Panc1 (cell line): ENCODE data around the gene CEP120. TPM values are rescaled to one million over a fixed set of nuclear protein-coding genes. Genes with fewer than 3 reads are reported as not detected.

Experiments used
- ATAC-seq: fragments of 200-7000 bp; cut with Tn5 transposase; 2 replicates; pipeline ENCODE4 v1.9.1; 2020; ENCODE audit warnings: mild to moderate bottlenecking, moderate library complexity
- Bru-seq: library from RNA; stranded (reverse); fragments of 400-500 nt; gene quantifications from one replicate; lab custom pipeline; 2021; lab: Mats Ljungman, UMichigan
- BruChase-seq, 2 experiments: library from RNA; stranded (reverse); fragments of 400-500 nt; gene quantifications; one replicate each; lab custom pipeline; 2021; lab: Mats Ljungman, UMichigan
- BruUV-seq: library from RNA; stranded (reverse); fragments of 400-500 nt; replicated peaks from 2 replicates; lab custom pipeline; 2021; lab: Mats Ljungman, UMichigan
- CTCF ChIA-PET: fragments of 300-600 bp; sonication (Branson Sonifier 250); formaldehyde crosslinking; loops from one replicate; lab custom pipeline; 2022; ENCODE audit warnings: antibody characterized with exemption; lab: Charles Lee
- POLR2A ChIA-PET: fragments of 300-600 bp; sonication (Branson Sonifier 250); formaldehyde crosslinking; loops from one replicate; lab custom pipeline; 2022; ENCODE audit warnings: antibody characterized with exemption; lab: Charles Lee
- DNase-seq: peaks from one replicate; pipeline ENCODE4 v3.0.0-alpha.2; 2010; ENCODE audit warnings: low read depth, low spot score
- H3K27ac ChIP-seq: 2 replicates; pipeline ENCODE4 v1.5.1; 2011; ENCODE audit warnings: mild to moderate bottlenecking, low read length, inconsistent platforms
- H3K27me3 ChIP-seq: fragments of 200-500 bp; sonication (Bioruptor generic); 2 replicates; pipeline ENCODE4 v1.6.0; 2014; ENCODE audit warnings: low read length, inconsistent platforms; ENCODE audit not compliant: control insufficient read depth, insufficient read depth
- H3K36me3 ChIP-seq: fragments of 200-500 bp; sonication (Bioruptor generic); 2 replicates; pipeline ENCODE4 v1.5.1; 2014; ENCODE audit warnings: inconsistent platforms, mild to moderate bottlenecking, low read length, moderate library complexity; ENCODE audit not compliant: control insufficient read depth, insufficient read depth
- H3K4me1 ChIP-seq: 2 replicates; pipeline ENCODE4 v1.5.1; 2011; ENCODE audit warnings: inconsistent platforms, mild to moderate bottlenecking, low read length, moderate library complexity; ENCODE audit not compliant: control insufficient read depth, insufficient read depth
- H3K4me3 ChIP-seq, 2 experiments: 2 replicates each; pipeline ENCODE4 v1.5.1; 2011 to 2012; ENCODE audit warnings: low read depth in 2 of 2, low read length in 2 of 2, mild to moderate bottlenecking in 2 of 2, inconsistent platforms in 1 of 2, moderate library complexity in 1 of 2
- H3K9me3 ChIP-seq: fragments of 200-500 bp; sonication (Bioruptor generic); 2 replicates; pipeline ENCODE4 v1.5.1; 2014; ENCODE audit warnings: low read depth, mild to moderate bottlenecking, inconsistent platforms, low read length, moderate library complexity; ENCODE audit not compliant: control insufficient read depth, insufficient read depth
- POLR2AphosphoS5 ChIP-seq: IDR thresholded peaks from 2 replicates; pipeline ENCODE4 v1.6.1; 2012; ENCODE audit warnings: mild to moderate bottlenecking, low read depth, low read length, moderate library complexity
- SIN3A ChIP-seq: IDR thresholded peaks from 2 replicates; pipeline ENCODE4 v1.6.1; 2012; ENCODE audit warnings: low read depth, mild to moderate bottlenecking, low read length, moderate library complexity, borderline replicate concordance; ENCODE audit not compliant: insufficient read depth
- TCF7L2 ChIP-seq: IDR thresholded peaks from 2 replicates; pipeline ENCODE4 v1.6.1; 2011; ENCODE audit warnings: mild to moderate bottlenecking, low read depth, low read length, inconsistent platforms
- in situ Hi-C: cut with HindIII; loops from 2 replicates; pipeline ENCODE4 v1.10.0; 2016; ENCODE audit warnings: low sequenced_read_pairs, low pct_unique_long_range_greater_than_20kb
- intact Hi-C: fragments of 100-400 bp; cut with micrococcal nuclease; formaldehyde crosslinking; loops from one replicate; pipeline ENCODE4 v1.10.0; 2022; ENCODE audit not compliant: unreplicated experiment
- long read RNA-seq: library from polyadenylated mRNA; unstranded; transcript quantifications from one replicate; pipeline ENCODE4 v2.0.0, GENCODE V29; 2021; ENCODE audit not compliant: unreplicated experiment
- polyA plus RNA-seq: library from polyadenylated mRNA; unstranded; fragments of >200 nt; gene quantifications from one replicate; pipeline ENCODE4 v1.2.1, GENCODE V29; 2012; ENCODE audit warnings: missing spikeins; ENCODE audit not compliant: insufficient read length
- total RNA-seq: library from RNA; stranded (reverse); gene quantifications from one replicate; pipeline ENCODE4 v1.2.1, GENCODE V29; 2021; ENCODE audit not compliant: unreplicated experiment
- TF ChIP-seq, protein P1 (sequence below): fragments of 450-650 bp; IDR thresholded peaks from 2 replicates; pipeline ENCODE4 v1.5.1; 2017; ENCODE audit warnings: mild to moderate bottlenecking
- TF ChIP-seq, protein P2 (sequence below), 2 experiments: IDR thresholded peaks; 2 replicates each; pipeline ENCODE4 v1.6.1; 2011 to 2012; ENCODE audit warnings: low read depth in 2 of 2, control low read depth in 1 of 2, low read length in 1 of 2, mild to moderate bottlenecking in 1 of 2, moderate library complexity in 1 of 2; ENCODE audit not compliant: insufficient read depth in 1 of 2

CEP120 gene
- 20.1 TPM for total RNA-seq
- polyA plus RNA-seq, result 8.4 TPM
- percentile 72 among the genes with signal in this experiment for Bru-seq, nascent RNA
- BruChase-seq, experiment 1, labeled RNA remaining after a 2-hour chase, result percentile 68 among the genes with signal in this experiment
- percentile 69 among the genes with signal in this experiment for BruChase-seq, experiment 2, labeled RNA remaining after a 6-hour chase
- long read RNA-seq, full-length matches to known transcripts, result 26 of 49 reads
- long read RNA-seq, partial matches to known transcripts, result 4 of 49 reads
- long read RNA-seq, other reads (novel, unspliced or antisense), result 19 of 49 reads

DNA sequence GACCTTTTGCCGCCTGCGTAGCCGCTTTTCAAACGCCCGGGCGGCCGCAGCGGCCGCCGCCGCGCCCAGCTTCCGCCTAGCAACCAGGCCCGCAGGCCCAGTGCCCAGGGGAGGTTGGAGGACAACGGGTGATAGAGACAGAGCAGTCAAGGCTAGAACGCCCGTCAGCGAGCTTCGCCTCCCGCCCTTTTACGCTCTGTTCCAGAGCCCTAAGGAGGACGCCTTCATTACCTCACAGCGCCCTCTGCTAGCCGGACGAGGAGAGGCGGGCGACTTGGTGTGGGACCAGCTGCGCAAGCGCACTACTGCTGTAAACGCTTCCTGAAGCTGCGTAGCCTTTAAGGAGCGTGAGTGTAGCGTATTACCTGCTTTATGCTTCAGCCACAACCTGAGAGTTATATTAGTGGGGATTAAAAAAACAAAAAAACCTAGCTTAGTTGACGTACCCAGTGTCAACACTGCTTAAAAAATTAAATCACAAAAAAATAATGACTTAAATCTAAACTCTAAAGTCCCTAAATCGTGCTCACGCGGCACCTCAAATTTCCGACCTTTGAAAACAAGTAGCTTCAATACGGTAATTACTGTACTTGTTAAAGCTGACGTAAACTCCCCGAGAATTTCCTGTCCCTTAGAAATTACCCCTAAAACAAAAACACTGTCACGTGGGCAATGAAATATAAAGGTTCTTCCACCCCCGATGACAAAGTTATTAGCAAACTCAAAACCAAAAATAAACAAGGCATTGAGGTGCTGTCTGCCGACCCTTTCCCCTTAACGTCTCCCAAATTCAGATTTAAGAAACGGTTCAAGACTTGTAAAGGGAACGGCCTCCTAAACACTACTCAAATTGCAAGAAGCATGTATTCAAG is at the start of gene CEP120:
TSS of gene CEP120 (minus strand) at position 126 of the 872 bp plus-strand sequence. CDS start 405 bp downstream, outside the sequence.
- intact Hi-C loops (loop anchor here (1.0 to 10.0 kb wide), 3 partner anchors 89 to 191 kb away; partner anchors contain the start of gene CSNK1G3), in situ Hi-C loops (no loop called here)
- DNase-seq (peak; percentile 98), ATAC-seq (peak; percentile 99)
- Histone ChIP-seq H3K36me3 (no peaks in the 10 kb centered on the region; the same call in 1 of the 2 replicates), H3K4me3 (peak within 1 kb of the TSS; percentile 94 to 97), H3K9me3 (no peaks in the 10 kb centered on the region), H3K4me1 (peaks cover 19% of the 10 kb centered on the region), H3K27ac (peak within 1 kb of the TSS; percentile 97), H3K27me3 (no peaks in the 10 kb centered on the region)
- CTCF ChIA-PET, result interaction anchor here (0.5 to 1.8 kb wide), 5 partner anchors 18 to 1046 kb away, joined by 3 to 9 read pairs (median 4); no protein-coding TSS in a partner anchor
- no TSS peak for BruUV-seq
- POLR2A ChIA-PET, result interaction anchor here (0.5 to 0.7 kb wide), 2 partner anchors 87 to 112 kb away, joined by 3 to 9 read pairs; no protein-coding TSS in a partner anchor
- TF ChIP-seq TCF7L2, result no peak; the same call in none of the 2 replicates
- TF ChIP-seq, protein P1, sequence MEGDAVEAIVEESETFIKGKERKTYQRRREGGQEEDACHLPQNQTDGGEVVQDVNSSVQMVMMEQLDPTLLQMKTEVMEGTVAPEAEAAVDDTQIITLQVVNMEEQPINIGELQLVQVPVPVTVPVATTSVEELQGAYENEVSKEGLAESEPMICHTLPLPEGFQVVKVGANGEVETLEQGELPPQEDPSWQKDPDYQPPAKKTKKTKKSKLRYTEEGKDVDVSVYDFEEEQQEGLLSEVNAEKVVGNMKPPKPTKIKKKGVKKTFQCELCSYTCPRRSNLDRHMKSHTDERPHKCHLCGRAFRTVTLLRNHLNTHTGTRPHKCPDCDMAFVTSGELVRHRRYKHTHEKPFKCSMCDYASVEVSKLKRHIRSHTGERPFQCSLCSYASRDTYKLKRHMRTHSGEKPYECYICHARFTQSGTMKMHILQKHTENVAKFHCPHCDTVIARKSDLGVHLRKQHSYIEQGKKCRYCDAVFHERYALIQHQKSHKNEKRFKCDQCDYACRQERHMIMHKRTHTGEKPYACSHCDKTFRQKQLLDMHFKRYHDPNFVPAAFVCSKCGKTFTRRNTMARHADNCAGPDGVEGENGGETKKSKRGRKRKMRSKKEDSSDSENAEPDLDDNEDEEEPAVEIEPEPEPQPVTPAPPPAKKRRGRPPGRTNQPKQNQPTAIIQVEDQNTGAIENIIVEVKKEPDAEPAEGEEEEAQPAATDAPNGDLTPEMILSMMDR, result peak; percentile 92
- peak; percentile 87 for TF ChIP-seq POLR2AphosphoS5

DNA sequence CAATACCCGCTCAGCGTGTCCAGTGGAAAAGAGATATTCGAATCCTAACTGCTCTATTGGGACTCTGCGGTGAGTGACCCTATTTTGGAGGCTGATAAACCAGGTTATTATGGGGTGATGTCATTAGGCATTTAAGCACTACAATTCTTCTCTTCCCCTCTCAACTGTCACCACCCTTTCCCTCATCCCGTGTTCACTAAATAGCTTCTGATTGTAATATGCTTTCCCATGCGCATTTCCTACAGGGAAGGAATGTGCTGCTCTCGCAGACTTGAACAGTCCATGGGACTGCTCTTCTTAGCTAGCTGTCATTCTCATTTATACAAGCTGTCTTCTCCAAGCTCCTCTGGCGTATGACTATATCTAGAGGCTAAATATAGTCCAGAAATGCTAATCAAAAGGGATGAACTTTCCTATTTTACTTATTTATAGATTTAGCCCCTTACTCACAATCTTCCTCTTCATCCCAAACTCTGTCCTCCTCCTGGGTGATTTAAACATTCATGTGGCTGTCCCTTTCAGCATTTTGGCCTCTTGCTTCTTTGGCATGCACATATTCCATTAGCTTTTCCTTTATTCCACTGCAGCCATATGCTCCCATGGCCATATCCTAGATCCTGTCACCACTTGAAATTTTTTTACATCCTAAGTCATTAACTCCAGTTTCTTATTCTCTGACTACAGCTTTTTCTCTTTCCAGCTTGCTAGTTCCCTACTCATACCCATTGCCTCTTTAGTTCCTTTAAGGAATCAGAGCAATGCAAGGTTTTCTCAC is 49.1 kb upstream of the CEP120 start:
- BruUV-seq, result no TSS peak
- ATAC-seq (no peak), DNase-seq (no peak)
- peaks cover 5% of the 10 kb centered on the region; the same call in 1 of the 2 replicates for H3K27me3 ChIP-seq
- no peak overlapping the region for H3K4me3 ChIP-seq
- TF ChIP-seq POLR2AphosphoS5, result no peak
- TF ChIP-seq SIN3A, result no peak
- H3K4me1 ChIP-seq, result no peaks in the 10 kb centered on the region
- ChIA-PET CTCF (no interaction called here), POLR2A (no interaction called here)
- H3K9me3 ChIP-seq, result no peaks in the 10 kb centered on the region
- no peak overlapping the region for H3K27ac ChIP-seq
- in situ Hi-C loops (no loop called here), intact Hi-C loops (no loop called here)
- H3K36me3 ChIP-seq, result no peaks in the 10 kb centered on the region

DNA sequence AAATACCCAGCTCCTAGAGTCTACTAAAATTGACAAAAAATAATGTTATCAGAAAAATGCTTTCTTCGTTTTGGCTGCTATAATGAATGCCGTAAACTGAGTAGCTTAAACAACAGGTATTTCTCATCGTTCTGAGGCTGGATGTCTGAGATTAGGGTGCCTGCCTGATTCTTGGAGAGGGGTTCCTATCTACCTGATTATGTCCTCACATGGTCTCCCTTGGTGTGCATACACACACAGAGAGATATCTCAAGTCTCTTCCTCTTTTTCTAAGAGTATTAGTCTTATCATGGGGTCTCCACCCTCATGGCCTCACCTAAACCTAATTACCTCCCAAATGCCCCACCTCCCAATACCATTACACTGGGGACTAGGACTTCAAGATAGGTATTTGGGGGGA is 48.2 kb upstream of the CEP120 start:
- no peak overlapping the region for H3K4me3 ChIP-seq
- no peak for ATAC-seq
- in situ Hi-C loops (no loop called here), intact Hi-C loops (no loop called here)
- H3K27me3 ChIP-seq, result peaks cover 3% of the 10 kb centered on the region; the same call in 1 of the 2 replicates
- ChIA-PET POLR2A (no interaction called here), CTCF (no interaction called here)
- no peak overlapping the region for H3K27ac ChIP-seq
- H3K9me3 ChIP-seq, result no peaks in the 10 kb centered on the region
- H3K4me1 ChIP-seq, result no peaks in the 10 kb centered on the region
- H3K36me3 ChIP-seq, result no peaks in the 10 kb centered on the region
- BruUV-seq, result no TSS peak
- TF ChIP-seq TCF7L2 (no peak), SIN3A (no peak), POLR2AphosphoS5 (no peak)
- TF ChIP-seq, protein P2, sequence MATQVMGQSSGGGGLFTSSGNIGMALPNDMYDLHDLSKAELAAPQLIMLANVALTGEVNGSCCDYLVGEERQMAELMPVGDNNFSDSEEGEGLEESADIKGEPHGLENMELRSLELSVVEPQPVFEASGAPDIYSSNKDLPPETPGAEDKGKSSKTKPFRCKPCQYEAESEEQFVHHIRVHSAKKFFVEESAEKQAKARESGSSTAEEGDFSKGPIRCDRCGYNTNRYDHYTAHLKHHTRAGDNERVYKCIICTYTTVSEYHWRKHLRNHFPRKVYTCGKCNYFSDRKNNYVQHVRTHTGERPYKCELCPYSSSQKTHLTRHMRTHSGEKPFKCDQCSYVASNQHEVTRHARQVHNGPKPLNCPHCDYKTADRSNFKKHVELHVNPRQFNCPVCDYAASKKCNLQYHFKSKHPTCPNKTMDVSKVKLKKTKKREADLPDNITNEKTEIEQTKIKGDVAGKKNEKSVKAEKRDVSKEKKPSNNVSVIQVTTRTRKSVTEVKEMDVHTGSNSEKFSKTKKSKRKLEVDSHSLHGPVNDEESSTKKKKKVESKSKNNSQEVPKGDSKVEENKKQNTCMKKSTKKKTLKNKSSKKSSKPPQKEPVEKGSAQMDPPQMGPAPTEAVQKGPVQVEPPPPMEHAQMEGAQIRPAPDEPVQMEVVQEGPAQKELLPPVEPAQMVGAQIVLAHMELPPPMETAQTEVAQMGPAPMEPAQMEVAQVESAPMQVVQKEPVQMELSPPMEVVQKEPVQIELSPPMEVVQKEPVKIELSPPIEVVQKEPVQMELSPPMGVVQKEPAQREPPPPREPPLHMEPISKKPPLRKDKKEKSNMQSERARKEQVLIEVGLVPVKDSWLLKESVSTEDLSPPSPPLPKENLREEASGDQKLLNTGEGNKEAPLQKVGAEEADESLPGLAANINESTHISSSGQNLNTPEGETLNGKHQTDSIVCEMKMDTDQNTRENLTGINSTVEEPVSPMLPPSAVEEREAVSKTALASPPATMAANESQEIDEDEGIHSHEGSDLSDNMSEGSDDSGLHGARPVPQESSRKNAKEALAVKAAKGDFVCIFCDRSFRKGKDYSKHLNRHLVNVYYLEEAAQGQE (IDR thresholded peaks at IDR 0.05; ENCODE audit: insufficient read depth in 1 of 2, low read depth in 2 of 2, low read length in 1 of 2), result no peak
- TF ChIP-seq, protein P1, result no peak
- no peak for DNase-seq
